GM19025 (cell line): ENCODE measurements around the gene DCP1B.
A peak's percentile ranks its signal among the peaks of the same experiment; 100 is the strongest.

Experiments
- ATAC-seq: cut with Tn5 transposase; IDR thresholded peaks from one replicate; pipeline ENCODE4 v1.9.1; 2021; ENCODE audit warnings: mild to moderate bottlenecking, low read depth, moderate library complexity; ENCODE audit not compliant: unreplicated experiment

Gene DCP1B

DNA sequence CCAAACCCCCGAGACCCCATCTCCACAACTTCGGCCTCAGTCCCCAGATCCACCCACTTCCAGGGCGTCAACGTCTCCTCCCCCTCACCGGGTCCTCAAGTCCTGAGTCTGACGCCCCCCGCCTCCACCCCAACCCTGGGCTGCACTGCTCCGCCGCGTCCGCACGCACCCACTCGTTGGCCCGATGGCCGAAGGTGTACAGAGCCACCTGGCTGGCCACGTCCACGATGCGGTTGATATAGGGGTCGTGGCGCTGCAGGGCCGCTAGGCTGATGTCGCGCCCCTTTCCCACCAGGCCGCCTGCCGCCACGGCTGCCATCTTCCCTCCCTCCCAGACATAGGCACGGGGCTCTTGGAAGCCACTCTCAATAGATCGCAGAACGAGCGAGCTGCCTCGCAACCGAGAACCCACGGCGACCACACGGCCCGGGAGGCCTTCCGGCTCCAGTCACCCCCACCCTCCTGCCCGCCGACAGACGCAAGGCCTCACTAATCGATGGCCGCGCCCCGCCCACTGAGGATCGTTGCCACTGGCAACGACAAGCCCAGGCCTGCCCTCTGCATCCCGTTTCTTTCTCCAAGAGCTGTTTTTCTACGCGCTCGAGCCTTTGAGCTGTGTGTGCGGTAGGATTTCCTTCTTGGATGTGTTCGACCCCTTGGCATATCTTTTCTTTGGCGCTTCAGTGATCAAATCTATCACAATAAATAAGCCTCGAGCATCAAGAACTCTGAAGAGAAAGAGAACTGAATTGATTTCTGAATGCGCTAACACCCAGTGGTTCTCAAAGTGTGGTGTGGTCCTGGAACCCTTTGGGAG, at the start of gene DCP1B:
Gene DCP1B, minus strand, starts transcription at position 345 of the 817 bp plus-strand sequence. Its CDS starts 26 bp downstream, at position 319.
- ATAC-seq: peak; percentile 97

DNA sequence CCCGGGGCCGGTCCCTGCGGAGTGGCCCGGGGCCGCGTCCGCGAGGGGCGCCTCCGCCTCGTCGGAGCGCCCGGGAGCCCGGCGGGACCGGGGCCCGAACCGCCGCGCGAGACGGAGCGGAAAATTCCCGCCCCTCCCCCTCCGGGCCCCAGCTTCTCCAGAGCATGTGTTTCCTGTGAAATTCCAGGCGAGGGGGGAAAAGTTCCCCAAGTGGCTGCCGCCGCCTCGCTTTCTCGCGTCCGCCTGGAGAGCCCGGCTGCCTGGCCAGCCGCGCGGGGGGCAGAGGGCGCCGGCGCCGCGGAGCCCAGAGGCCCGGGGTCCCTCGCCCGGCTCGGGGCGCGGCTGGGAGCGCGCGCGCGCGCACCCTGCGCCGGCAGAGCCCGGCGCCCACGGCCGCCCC, 49.4 kb upstream of the DCP1B start:
- no peak for ATAC-seq

DNA sequence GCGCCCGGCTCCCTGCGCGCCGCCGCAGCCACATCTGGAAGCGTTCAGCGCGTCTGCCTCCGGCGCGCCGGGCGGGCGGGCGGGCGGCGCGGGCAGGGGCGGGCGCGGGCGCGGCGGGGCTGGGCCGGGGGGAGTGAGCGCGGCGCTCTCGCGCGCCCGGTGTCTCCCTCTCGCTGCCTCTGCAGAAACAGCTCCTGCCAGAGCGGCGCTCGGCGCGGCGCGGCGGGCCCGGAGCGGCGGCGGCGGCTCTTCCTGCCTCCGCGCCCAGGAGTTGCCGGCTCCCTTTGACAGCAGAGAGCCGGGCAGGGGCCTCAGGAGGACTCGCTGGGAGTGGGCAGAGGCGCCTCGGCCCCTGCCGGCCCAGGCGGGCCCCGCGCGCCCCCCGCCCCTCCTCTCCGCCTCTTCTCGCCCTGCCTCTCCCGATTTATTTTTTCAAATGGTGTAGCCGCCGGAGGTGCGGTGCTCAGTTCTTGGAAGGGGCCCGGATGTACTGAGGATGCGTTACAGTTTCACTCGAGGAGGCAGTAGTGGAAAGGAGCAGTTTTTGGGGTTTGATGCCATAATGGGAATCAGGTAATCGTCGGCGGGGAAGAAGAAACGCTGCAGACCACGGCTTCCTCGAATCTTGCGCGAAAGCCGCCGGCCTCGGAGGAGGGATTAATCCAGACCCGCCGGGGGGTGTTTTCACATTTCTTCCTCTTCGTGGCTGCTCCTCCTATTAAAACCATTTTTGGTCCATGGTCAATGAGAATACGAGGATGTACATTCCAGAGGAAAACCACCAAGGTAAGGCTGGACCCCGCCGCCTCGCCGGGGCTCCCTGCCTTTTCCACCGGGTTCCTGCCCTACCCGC, 48.8 kb upstream of the DCP1B start, which contains the start of gene CACNA1C:
Gene CACNA1C, plus strand, starts transcription at position 162 of the 853 bp plus-strand sequence. Its CDS starts 576 bp downstream, at position 738.
- no peak for ATAC-seq

DNA sequence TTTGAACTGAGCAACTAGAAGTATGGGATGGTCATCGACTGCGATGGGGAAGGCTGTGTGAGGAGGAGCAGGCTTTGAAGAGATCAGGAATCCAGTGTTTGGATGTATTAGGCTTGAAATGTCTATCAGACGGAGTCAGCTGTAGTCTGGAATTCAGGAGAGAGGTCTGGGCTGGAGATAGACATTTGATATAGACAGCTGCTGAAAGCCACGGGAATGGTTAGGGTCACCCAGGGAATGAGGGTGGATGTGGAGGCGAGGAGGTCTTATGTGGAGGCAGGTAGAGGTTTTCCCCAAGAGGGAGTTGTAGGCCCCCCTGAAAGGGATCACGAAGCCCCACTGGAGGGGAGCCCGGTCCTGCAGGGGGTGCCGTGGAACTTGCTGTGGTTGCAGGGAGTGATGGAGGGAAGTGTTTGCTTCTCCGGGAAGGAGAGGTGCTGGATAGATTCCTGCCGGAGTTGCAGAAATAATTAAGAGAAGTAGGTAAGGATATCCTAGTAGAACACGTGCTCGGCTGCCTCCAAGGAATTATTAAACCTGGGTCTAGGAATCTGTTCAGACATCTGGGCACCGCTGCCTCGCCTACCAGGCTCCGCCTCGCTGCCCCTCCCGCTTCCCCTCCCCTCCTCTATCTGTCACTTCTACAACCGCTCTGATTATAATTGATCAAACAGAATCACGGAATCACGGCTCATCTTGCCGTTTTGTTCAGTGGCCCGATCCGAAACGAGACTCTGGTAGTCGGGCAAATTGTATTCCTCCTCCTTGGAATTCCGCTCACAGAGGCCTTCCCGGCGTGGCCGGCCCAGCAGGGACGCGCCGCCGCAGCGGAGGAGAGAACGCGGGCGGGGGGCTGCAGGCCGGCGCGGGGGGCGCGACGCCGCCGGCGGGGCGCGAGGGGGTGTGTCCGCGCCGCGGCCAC, 47.7 kb upstream of the DCP1B start:
- no peak for ATAC-seq

GRCh38 chr12:2049604-2050540, 45.6 kb upstream of the DCP1B start:
- no peak for ATAC-seq

DNA sequence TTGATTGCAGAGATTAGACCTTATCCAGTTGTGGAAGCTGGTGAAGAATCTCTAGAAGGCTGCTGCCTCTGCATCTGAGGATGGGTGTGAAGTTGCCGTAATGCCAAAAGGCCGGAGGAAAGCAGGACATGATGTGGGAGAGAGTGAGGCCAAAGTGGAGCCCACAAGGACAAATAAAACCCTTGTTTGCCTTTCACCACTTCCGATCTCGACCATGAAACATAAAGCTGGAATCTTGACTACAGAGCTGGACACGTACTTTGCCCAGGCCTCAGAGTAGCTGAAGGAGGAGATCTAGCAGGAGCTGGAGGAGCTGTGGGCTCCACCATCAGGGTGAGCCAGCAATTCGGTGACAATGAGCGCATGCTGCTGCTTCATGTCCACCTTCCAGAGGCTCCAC, 43.5 kb upstream of the DCP1B start:
- no peak for ATAC-seq

DNA sequence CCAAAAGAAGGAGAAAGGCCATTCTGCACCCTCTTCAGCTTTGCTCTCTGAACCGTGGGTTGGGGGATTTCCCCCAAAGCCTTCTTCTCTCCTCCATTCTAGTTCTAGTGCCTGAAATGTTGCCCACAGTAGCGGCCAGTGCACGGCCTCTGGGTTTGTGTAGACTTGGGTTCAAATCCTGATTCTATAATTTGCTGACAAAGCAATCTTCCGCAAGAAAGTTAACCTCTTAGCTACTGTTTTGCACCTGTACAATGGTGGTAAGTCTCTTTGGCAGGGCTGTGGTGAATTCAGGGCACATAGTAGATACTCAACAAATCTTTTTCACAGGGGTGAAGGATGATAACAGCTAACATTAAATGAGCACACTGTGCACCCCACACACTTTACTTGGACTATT, 42.7 kb upstream of the DCP1B start:
- no peak for ATAC-seq

GRCh38 chr12:2044165-2044564, 39.9 kb upstream of the DCP1B start:
- ATAC-seq: no peak

GRCh38 chr12:2043054-2043453, 38.8 kb upstream of the DCP1B start:
- ATAC-seq: no peak

DNA sequence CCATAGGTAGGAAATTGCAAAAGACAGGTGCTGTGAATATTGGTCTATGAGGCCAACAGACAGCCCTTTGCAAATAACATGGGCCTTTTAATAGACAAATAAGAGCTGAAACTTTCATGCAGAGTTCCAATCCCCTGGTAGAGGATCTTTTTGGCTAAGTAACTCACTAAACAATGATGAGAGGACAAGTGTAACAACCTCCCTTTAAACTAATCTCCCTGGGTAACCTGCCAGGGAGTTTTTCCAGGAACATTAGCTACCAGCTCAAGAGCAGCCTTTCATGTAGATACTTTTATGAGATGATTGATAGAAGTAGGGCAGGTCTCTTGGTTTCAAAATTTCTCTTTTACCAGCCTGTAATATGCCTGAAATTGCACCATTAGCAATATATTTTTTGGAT, 34.8 kb upstream of the DCP1B start:
- no peak for ATAC-seq

DNA sequence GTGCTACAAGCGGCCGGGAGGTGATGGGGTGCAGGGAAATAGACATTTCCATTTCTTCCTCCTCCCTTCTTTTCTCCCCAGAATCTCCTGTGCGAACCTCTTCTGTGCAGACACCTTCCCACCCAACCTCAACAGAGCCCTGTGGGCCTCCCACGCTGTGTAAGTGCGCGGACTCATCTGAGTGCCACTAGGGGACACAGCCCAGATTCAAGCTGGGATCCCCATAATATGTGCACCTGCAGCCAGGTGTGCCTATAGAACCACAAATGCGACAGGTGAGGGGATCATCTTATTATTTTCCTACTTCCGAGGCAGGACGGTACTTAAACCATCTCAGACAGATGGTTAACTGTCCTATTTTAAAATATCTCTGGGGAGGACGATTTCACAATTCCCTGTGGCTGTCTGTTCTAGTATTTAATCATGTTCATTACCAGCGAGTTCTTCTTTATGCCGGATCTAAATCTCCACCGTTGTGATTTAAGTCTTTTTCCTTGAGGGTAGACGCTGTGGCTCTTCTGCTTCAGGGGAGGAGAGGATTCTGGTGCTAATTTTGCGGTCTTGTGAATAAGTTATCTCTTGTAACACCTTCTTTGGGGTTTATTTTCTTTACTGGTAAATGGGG, 31.3 kb upstream of the DCP1B start:
- ATAC-seq: no peak

- peak; percentile 61 for ATAC-seq
Measured at GRCh38 chr12:2034633-2035430, 30.6 kb upstream of the DCP1B start.

- ATAC-seq: no peak
Measured at GRCh38 chr12:2032506-2032905, 28.2 kb upstream of the DCP1B start.

DNA sequence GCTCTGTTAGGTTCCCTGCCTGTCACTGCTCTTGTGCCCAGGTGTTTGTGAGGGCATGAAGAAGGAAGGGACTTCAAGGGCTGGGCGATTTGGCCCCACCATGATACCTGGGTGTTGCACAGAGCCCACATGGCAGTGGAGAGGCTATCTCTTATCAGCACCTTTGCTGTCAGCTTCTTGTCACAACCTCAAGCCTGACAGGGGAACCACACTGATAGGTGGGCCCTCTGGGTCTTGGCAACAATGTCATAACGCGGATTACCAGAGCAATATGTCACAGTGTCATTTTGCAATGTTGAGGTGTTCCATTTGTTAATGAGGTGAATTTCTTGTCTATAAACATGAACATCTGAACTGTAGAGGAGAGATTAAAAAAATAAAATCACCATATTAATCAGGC, 25.6 kb upstream of the DCP1B start:
- ATAC-seq: no peak

DNA sequence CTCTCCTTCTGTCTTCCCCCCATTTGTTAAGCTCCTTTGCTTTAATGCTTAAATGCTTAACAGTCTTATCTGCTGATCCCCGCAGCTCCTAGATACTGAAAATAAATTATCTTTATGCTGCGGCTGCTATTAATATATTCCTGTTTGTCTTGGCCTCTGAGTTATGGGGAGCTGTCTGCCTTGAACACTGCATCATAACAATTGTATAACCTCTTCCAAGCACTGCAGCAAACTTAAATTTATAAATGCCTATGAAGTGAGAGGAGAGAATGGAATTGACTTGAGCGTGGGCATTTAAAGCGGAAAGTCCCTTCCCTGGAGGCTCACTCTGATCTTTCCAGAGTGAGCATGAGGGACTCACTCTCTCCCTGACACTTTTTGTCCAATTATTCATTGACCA, 23.1 kb upstream of the DCP1B start:
- no peak for ATAC-seq

- ATAC-seq: no peak
Measured at GRCh38 chr12:2023365-2023764, 19.1 kb upstream of the DCP1B start.

DNA sequence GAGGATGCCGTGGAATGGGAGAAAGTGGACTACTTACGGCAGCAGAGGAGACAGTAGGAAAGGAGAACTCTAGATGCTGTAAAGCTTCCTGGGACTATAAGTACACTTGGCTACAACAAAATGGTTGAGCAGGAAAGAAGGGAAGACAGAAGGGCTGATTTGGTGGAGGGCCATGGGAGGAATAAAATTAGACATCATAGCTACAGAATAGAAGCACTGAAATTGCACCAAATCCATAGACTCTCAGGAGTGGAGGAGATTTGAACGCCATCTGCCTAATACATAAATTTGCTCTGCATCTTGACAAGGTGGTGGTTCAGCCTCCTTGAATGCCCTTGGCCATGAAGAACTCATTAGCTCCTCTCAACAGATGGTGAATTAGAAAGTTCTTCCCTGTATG, 16.3 kb upstream of the DCP1B start:
- no peak for ATAC-seq

DNA sequence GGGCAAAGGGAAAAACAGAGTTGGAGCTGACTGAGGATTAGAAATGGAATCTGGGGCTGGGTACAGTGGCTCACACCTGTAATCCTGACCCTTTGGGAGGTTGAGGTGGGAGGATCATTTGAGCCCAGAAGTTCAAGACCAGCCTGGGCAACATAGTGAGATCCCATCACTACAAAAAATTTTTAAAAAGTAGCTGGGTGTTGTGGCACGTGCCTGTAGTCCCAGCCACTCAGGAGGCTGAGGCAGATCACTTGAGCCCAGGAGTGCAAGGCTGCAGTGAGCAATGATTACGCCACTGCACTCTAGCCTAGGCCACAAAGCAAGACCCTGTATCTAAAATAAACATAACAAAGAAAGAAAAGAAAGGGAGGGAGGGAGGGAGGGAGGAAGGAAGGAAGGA, 14.9 kb upstream of the DCP1B start:
- ATAC-seq: no peak
